Measurements from ENCODE around the gene LMOD3. TPM values are rescaled to one million over a fixed set of nuclear protein-coding genes. Genes with fewer than 3 reads are reported as not detected.

The LMOD3 gene
- total and polyA plus RNA-seq, 3 donors from 2014 or later = 0.55 TPM; not detected in 2

- WGBS, 2 donors = 56 to 66% methylated on average over 3 of the region's 3 CpGs
- Histone ChIP-seq H3K4me3 (no peak overlapping the region), H3K27me3 (no peaks in the 10 kb centered on the region), H3K36me3 (ENCODE audit: low read depth, missing control alignments) (no peaks in the 10 kb centered on the region), H3K9me3 (no peaks in the 10 kb centered on the region), H3K27ac (no peak overlapping the region), H3K4me1 (no peaks in the 10 kb centered on the region)
- DNase-seq = no peak
- intact Hi-C loops (cut with DNase I; ENCODE audit: low total_unique reads) = no loop called here
- TF ChIP-seq, protein P1, sequence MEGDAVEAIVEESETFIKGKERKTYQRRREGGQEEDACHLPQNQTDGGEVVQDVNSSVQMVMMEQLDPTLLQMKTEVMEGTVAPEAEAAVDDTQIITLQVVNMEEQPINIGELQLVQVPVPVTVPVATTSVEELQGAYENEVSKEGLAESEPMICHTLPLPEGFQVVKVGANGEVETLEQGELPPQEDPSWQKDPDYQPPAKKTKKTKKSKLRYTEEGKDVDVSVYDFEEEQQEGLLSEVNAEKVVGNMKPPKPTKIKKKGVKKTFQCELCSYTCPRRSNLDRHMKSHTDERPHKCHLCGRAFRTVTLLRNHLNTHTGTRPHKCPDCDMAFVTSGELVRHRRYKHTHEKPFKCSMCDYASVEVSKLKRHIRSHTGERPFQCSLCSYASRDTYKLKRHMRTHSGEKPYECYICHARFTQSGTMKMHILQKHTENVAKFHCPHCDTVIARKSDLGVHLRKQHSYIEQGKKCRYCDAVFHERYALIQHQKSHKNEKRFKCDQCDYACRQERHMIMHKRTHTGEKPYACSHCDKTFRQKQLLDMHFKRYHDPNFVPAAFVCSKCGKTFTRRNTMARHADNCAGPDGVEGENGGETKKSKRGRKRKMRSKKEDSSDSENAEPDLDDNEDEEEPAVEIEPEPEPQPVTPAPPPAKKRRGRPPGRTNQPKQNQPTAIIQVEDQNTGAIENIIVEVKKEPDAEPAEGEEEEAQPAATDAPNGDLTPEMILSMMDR (IDR thresholded peaks at IDR 0.05) = no peak
- TF ChIP-seq POLR2A (IDR thresholded peaks at IDR 0.05) = no peak
Measured at GRCh38 chr3:69116897-69117296, 5.5 kb downstream of the LMOD3 start.

DNA sequence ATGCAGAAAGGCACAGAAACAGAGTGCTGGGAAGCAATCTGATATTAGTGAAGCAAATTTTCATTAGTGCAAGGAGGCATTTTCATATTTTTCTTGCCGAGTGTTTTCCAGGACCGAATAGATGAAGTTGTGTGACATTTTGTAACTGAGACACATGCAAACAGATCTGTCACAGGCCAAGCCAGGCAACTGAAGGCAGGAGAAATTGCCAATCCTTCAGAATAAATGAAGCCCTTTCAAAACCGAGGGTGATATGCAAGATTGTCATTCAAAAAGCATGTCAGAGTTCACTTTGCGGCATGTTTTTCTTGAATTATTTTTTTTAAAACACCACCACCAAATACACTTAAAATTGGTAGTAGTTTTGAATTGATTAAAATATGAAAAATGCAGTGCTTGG, 6.2 kb downstream of the LMOD3 start:
- Histone ChIP-seq H3K9me3 (no peaks in the 10 kb centered on the region), H3K27me3 (no peaks in the 10 kb centered on the region), H3K4me3 (no peak overlapping the region), H3K27ac (no peak overlapping the region), H3K36me3 (ENCODE audit: low read depth, missing control alignments) (no peaks in the 10 kb centered on the region), H3K4me1 (no peaks in the 10 kb centered on the region)
- no peak for TF ChIP-seq POLR2A (IDR thresholded peaks at IDR 0.05)
- TF ChIP-seq, protein P1 (IDR thresholded peaks at IDR 0.05) = no peak
- no peak for DNase-seq
- intact Hi-C loops (cut with DNase I; ENCODE audit: low total_unique reads) = no loop called here
- WGBS, 2 donors = 75 to 76% methylated on average over 4 of the region's 4 CpGs

- no peaks in the 10 kb centered on the region for H3K27me3 ChIP-seq
- H3K27ac ChIP-seq = no peak overlapping the region
- TF ChIP-seq POLR2A (IDR thresholded peaks at IDR 0.05) = no peak
- TF ChIP-seq, protein P1 (IDR thresholded peaks at IDR 0.05) = no peak
- no peaks in the 10 kb centered on the region for H3K9me3 ChIP-seq
- intact Hi-C loops (cut with DNase I; ENCODE audit: low total_unique reads) = no loop called here
- WGBS, 2 donors = 63 to 70% methylated on average over 2 of the region's 2 CpGs
- H3K4me3 ChIP-seq = no peak overlapping the region
- no peak for DNase-seq
- no peaks in the 10 kb centered on the region for H3K4me1 ChIP-seq
- H3K36me3 ChIP-seq (ENCODE audit: low read depth, missing control alignments) = no peaks in the 10 kb centered on the region
Measured at GRCh38 chr3:69115731-69116130, 6.7 kb downstream of the LMOD3 start.

DNA sequence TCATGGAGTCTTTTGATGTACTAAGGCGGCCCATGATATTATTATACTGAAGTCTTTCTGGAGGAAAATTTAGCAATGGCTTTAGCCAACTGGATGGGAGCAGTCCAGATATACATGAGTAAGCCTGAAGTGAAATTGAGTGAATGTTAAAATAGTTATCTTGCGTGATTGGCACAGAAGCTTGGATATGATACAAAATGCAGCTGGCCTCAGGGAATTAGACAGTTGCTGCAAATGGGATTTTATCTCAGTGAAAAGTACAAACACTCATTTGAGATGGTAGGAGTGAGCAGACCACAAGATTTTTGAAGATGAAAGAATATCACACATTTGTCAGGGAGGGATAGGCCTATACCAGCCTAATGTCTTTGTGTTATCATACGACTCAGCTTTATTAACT, 8.9 kb downstream of the LMOD3 start:
- intact Hi-C loops (cut with DNase I; ENCODE audit: low total_unique reads) = no loop called here
- DNase-seq = no peak
- Histone ChIP-seq H3K27ac (no peak overlapping the region), H3K4me3 (no peak overlapping the region), H3K9me3 (no peaks in the 10 kb centered on the region), H3K36me3 (ENCODE audit: low read depth, missing control alignments) (no peaks in the 10 kb centered on the region), H3K4me1 (no peaks in the 10 kb centered on the region), H3K27me3 (no peaks in the 10 kb centered on the region)
- TF ChIP-seq, protein P1 (IDR thresholded peaks at IDR 0.05) = no peak
- TF ChIP-seq POLR2A (IDR thresholded peaks at IDR 0.05) = no peak
- WGBS, 2 donors = 63 to 84% methylated on average over 3 of the region's 3 CpGs

DNA sequence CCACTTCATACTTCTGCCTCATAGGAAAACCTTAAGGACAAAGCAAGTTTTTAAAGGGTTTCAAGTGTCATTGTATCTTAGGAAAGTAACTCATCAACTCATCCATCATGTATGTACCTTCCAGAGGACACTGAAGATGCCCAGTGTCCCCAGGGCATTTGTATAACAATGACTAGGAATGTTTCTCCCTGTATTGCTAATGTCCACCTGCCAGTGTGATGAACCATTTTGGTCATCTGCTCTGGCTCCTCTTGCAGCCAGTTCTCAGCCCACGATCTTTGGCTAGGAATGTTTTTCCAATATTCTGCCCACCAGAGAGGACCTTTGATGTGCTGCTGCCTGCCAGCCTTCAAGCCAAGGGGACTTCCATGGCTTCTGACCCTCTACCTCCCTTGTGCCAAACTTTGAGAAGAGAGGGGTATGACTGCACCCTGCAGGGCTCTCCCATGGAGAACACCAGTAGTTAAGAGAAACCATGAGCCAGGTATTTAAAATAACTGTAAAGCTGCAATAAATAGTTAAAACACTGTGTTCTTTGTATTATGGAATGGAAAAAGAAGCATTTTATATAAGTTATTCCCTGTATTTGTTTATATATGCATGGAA, 11.4 kb downstream of the LMOD3 start:
- DNase-seq = no peak
- 63 to 74% methylated on average over 1 of the region's 1 CpG for WGBS, 2 donors
- TF ChIP-seq POLR2A (IDR thresholded peaks at IDR 0.05) = no peak
- TF ChIP-seq, protein P1 (IDR thresholded peaks at IDR 0.05) = no peak
- Histone ChIP-seq H3K27me3 (no peaks in the 10 kb centered on the region), H3K4me3 (no peak overlapping the region), H3K4me1 (no peaks in the 10 kb centered on the region), H3K9me3 (no peaks in the 10 kb centered on the region), H3K27ac (no peak overlapping the region), H3K36me3 (ENCODE audit: low read depth, missing control alignments) (no peaks in the 10 kb centered on the region)
- intact Hi-C loops (cut with DNase I; ENCODE audit: low total_unique reads) = no loop called here

Data from testis (tissue), 3 donors.